BLaER1 treated with 17β-estradiol and CSF1 and Interleukin-3, amounts not matched to agents 10 nM and 100 nM (cell line): ENCODE results near the gene RNF213.
A peak's percentile ranks its signal among the peaks of the same experiment; 100 is the strongest.
"Not testable (repeated sequence)": the region's sequence is repeated elsewhere in the genome, so short reads cannot be mapped to it uniquely, and the experiment has no call there.

Experiments used
- H3K27ac ChIP-seq, 11 experiments: shearing (Covaris generic); formaldehyde crosslinking; 2 replicates each; pipeline ENCODE4 v1.8.1; 2022
- H3K27me3 ChIP-seq, 11 experiments: shearing (Covaris generic); formaldehyde crosslinking; 2 replicates each; pipeline ENCODE4 v1.8.1; 2022
- H3K36me3 ChIP-seq, 11 experiments: shearing (Covaris generic); formaldehyde crosslinking; 2 replicates each; pipeline ENCODE4 v1.8.1; 2022
- H3K4me1 ChIP-seq, 10 experiments: shearing (Covaris generic); formaldehyde crosslinking; 2 replicates each; pipeline ENCODE4 v1.8.1; 2022
- H3K4me2 ChIP-seq, 11 experiments: shearing (Covaris generic); formaldehyde crosslinking; 2 replicates each; pipeline ENCODE4 v1.8.1; 2022
- H3K4me3 ChIP-seq, 10 experiments: shearing (Covaris generic); formaldehyde crosslinking; 2 replicates each; pipeline ENCODE4 v1.8.1; 2022
- H3K9ac ChIP-seq, 11 experiments: shearing (Covaris generic); formaldehyde crosslinking; 2 replicates each; pipeline ENCODE4 v1.8.1; 2022
- H3K9me3 ChIP-seq, 11 experiments: shearing (Covaris generic); formaldehyde crosslinking; replicated peaks in 1 of 11; 2 replicates each; pipeline ENCODE4 v1.8.1; 2022
- H4K20me1 ChIP-seq, 11 experiments: shearing (Covaris generic); formaldehyde crosslinking; 2 replicates each; pipeline ENCODE4 v1.8.1; 2022
- Cebpa-rat ChIP-seq, 11 experiments: shearing (Covaris generic); IDR thresholded peaks; 2 replicates each; pipeline ENCODE4 v1.8.1; 2022

The RNF213 gene

DNA sequence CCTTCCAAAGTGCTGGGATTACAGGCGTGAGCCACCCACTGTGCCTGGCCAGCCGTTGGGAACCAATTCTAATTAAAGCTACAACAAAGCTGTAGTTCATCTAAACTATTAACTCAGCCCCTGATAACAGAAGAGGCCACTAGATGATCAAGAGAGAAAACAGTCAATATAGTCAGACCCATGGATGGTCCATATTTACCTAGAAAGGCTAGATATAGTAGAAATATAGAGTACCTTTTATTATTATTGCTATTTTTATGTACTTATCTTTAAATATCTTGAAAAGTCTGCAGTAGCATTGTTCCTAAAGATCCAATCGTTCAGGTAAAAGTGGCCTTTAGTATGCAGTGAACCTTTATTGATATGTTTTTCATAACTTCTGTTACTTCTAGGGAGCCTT lies 43.2 kb downstream of the RNF213 start:
- TF ChIP-seq Cebpa-rat (IDR thresholded peaks at IDR 0.05) = no peak
- Histone ChIP-seq H3K4me2 (no peak overlapping the region), H3K4me1 (no peaks in the 10 kb centered on the region), H3K36me3 (peaks cover 98 to 100% (median 100%) of the 10 kb centered on the region in 11 experiments), H3K27me3 (no peaks in the 10 kb centered on the region), H3K27ac (no peak overlapping the region), H3K9ac (no peak overlapping the region), H3K9me3 (peaks cover 47 to 58% (median 53%) of the 10 kb centered on the region in 11 experiments), H4K20me1 (peaks cover 0 to 28% (median 0%) of the 10 kb centered on the region in 11 experiments; a peak in 6 of 22 replicates), H3K4me3 (0 out of 20 replicates have a peak overlapping the region, but pooled peaks of 1 of the 10 experiments have one; percentile 19)

DNA sequence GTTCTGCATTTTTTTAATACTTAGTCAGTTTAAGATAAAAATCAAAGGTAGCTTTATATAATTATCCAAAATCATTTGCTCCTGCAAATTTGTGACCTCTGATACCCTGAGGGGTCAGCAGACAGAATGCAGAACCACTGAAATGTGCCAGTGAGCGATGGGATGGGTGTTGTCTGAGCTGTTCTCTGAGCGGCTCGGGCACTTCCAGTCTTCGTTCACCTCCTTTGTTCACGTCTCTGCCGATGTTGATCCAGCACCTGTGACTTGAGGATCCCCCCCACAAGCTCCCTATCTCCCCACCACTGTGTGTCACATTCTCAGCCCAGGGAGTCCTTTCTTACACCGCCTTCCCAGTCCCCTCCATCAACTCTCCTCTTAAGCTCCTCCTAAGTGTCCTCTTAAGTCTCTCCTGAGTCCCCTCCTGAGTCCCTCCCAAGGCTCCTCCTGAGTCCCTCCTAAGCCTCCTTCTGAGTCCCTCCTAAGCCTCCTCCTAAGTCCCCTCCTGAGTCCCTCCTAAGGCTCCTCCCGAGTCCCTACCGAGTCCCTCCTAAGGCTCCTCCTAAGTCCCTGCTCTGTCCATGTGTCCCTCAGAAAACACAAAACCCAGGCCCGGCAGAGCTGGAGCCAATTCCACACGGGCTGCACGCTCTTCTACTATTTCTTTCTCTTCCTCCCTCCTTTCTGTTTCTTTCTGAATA lies 47.5 kb downstream of the RNF213 start:
- no peak overlapping the region for H3K4me3 ChIP-seq
- H3K9ac ChIP-seq = no peak overlapping the region
- H3K36me3 ChIP-seq = peaks cover 96 to 100% (median 100%) of the 10 kb centered on the region in 11 experiments
- H3K4me1 ChIP-seq = no peaks in the 10 kb centered on the region
- no peaks in the 10 kb centered on the region for H3K27me3 ChIP-seq
- TF ChIP-seq Cebpa-rat (IDR thresholded peaks at IDR 0.05) = no peak
- H4K20me1 ChIP-seq = peaks cover 0 to 28% (median 0%) of the 10 kb centered on the region in 11 experiments; a peak in 6 of 22 replicates
- no peak overlapping the region for H3K4me2 ChIP-seq
- H3K27ac ChIP-seq = no peak overlapping the region
- peaks cover 11 to 18% (median 14%) of the 10 kb centered on the region in 11 experiments for H3K9me3 ChIP-seq

DNA sequence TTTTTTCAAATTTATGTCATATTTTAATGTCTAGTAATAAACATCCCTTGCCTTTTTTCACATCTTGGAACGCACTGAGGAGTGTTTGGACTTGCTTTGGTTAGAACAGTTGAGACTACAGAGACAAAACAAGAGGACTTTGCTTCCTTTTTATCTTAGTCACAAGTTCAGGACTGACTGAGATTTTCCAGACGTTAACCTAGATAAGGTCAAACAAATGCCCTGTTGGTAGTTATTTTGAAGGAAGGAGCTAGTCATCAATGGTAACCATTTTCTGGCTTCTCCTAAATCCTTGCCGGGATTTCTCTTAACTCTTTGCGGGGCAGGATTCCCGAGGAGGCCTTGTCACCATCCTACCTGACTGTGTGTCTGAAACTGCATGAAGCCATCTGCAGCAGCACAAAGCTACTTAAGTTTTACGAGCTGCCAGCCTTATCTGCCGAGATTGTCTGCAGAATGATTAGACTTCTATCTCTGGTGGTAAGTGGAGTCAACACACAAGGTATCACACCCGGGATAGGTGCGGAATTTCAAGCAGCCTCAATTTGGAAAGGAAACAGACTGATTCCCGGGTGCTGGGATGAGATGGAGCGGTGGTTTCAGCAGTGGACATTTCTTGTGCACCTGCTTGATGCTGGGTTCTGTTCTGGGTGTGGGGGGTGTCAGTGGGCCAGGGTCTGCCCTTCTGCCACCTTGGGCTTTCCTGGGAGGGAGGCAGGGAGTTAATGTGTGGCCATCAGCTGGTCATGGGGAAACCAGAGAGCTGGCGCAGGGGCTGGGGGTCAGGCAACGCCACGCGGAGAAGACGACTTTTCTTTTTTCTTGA lies 48.3 kb downstream of the RNF213 start:
- Histone ChIP-seq H3K9ac (no peak overlapping the region), H3K4me2 (no peak overlapping the region), H4K20me1 (peaks cover 0 to 34% (median 0%) of the 10 kb centered on the region in 11 experiments; a peak in 6 of 22 replicates), H3K4me3 (no peak overlapping the region), H3K9me3 (peaks cover 4 to 10% (median 6%) of the 10 kb centered on the region in 11 experiments), H3K4me1 (no peaks in the 10 kb centered on the region), H3K27ac (no peak overlapping the region), H3K36me3 (peaks cover 92 to 98% (median 97%) of the 10 kb centered on the region in 11 experiments), H3K27me3 (no peaks in the 10 kb centered on the region)
- no peak for TF ChIP-seq Cebpa-rat (IDR thresholded peaks at IDR 0.05)

DNA sequence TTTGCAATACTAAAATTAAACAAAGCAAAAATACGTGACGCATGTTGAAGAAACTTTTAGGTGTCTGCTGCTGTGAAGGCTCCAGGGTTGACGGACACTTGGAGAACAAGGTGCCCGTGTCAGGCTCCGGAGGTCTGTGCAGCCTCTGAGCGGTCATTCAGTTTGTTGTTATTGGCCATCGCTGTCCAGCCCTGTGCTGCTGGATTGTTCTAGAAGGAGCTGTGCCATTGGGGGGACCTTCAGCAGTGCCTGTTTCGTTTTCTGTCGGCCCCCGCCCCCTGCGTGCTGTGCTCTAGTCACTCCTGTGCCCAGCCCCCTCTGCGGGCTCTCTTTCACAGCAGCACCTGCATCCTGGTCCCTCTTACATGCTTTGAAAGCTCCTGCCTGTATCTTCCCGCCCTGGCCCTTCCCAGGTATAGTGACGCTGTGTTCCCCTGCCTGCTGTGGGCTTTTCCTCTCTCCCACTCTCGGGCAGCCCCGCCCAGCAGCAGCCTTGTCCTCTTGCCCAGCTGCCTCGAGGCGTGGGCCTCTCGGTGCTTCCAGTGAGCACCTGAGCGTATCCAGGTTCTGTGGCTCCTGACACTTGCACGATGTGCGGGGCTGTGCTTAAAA lies 50.7 kb downstream of the RNF213 start:
- no peak for TF ChIP-seq Cebpa-rat (IDR thresholded peaks at IDR 0.05)
- Histone ChIP-seq H3K9ac (no peak overlapping the region), H3K4me2 (no peak overlapping the region), H3K27ac (no peak overlapping the region), H3K36me3 (peaks cover 73 to 83% (median 80%) of the 10 kb centered on the region in 11 experiments), H4K20me1 (peaks cover 0 to 43% (median 9%) of the 10 kb centered on the region in 11 experiments; a peak in 18 of 22 replicates), H3K27me3 (no peaks in the 10 kb centered on the region), H3K4me3 (no peak overlapping the region), H3K4me1 (no peaks in the 10 kb centered on the region), H3K9me3 (no peaks in the 10 kb centered on the region)

DNA sequence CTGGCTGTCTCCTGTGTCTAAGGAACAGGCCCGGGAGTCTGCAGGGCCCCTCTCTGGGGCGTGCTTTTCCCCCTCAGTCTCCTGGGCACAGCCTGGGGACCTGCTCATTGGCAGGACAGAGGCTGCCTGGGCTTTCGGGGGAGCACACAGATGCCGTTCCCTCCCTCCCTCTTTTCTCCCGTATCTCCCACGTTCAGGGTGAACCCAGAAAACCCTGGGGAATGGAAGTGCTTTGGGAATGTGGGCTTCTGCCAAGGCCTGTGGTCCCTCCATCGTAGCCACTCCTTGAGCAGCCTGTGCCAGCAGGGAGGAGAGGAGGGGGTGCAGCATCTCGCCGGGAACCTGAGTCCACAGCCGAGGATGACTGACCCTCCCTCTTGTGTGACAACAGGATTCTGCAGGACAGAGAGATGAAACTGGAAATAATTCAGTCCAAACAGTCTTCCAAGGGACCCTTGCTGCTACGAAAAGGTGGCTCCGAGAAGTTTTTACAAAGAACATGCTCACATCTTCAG lies 52.0 kb downstream of the RNF213 start:
- no peak overlapping the region for H3K4me2 ChIP-seq
- TF ChIP-seq Cebpa-rat (IDR thresholded peaks at IDR 0.05) = no peak
- no peak overlapping the region for H3K27ac ChIP-seq
- H3K9me3 ChIP-seq = no peaks in the 10 kb centered on the region
- H3K9ac ChIP-seq = no peak overlapping the region
- peaks cover 75 to 83% (median 80%) of the 10 kb centered on the region in 11 experiments for H3K36me3 ChIP-seq
- no peaks in the 10 kb centered on the region for H3K27me3 ChIP-seq
- H3K4me3 ChIP-seq = no peak overlapping the region
- H4K20me1 ChIP-seq = peaks cover 0 to 57% (median 21%) of the 10 kb centered on the region in 11 experiments; a peak in 18 of 22 replicates
- H3K4me1 ChIP-seq = no peaks in the 10 kb centered on the region

DNA sequence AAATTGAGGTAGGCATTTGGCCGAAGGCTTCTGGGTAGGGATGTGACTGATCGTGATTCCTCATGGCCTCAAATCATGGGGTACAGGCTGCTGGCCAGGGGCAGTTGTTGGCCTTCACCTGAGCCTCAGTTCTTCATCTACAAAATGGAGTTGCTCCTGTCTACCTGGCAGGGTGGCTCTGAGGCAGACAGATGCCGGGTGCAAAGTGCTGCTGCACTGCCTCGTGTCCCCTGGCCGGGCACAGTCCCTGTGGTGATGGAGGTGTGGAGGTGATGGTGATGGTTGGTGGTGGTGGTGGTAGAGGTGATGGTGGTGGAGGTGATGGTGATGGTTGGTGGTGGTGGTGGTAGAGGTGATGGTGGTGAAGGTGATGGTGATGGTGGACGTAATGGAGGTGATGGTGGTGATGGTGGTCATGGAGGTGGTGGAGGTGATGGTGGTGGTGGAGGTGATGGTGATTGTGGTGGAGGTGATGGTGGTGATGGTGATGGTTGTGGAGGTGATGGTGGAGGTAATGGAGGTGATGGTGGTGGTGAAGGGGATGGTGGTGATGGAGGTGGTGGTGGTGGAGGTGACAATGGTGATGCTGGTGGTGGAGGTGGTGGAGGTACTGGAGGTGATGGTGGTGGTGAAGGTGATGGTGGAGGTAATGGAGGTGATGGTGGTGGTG lies 52.6 kb downstream of the RNF213 start:
- Histone ChIP-seq H3K27me3 (no peaks in the 10 kb centered on the region), H3K4me1 (no peaks in the 10 kb centered on the region), H4K20me1 (peaks cover 0 to 54% (median 21%) of the 10 kb centered on the region in 11 experiments; a peak in 18 of 22 replicates), H3K36me3 (peaks cover 75 to 83% (median 80%) of the 10 kb centered on the region in 11 experiments), H3K9ac (no peak overlapping the region), H3K9me3 (no peaks in the 10 kb centered on the region), H3K27ac (no peak overlapping the region), H3K4me2 (no peak overlapping the region), H3K4me3 (no peak overlapping the region)
- no peak for TF ChIP-seq Cebpa-rat (IDR thresholded peaks at IDR 0.05)

DNA sequence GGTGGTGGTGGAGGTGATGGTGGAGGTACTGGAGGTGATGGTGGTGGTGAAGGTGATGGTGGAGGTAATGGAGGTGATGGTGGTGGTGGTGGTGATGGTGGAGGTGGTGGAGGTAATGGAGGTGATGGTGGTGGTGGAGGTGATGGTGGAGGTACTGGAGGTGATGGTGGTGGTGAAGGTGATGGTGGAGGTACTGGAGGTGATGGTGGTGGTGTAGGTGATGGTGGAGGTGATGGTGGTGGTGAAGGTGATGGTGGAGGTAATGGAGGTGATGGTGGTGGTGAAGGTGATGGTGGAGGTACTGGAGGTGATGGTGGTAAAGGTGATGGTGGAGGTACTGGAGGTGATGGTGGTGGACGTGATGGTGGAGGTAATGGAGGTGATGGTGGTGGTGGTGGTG lies 53.3 kb downstream of the RNF213 start:
- H3K9ac ChIP-seq, H3K4me3 ChIP-seq, H3K9me3 ChIP-seq, H3K4me1 ChIP-seq, H3K27ac ChIP-seq, H3K4me2 ChIP-seq, H3K27me3 ChIP-seq: not testable (repeated sequence)
- Histone ChIP-seq H4K20me1 (peaks cover 0 to 51% (median 21%) of the 10 kb centered on the region in 11 experiments; a peak in 18 of 22 replicates), H3K36me3 (peaks cover 74 to 83% (median 79%) of the 10 kb centered on the region in 11 experiments)

DNA sequence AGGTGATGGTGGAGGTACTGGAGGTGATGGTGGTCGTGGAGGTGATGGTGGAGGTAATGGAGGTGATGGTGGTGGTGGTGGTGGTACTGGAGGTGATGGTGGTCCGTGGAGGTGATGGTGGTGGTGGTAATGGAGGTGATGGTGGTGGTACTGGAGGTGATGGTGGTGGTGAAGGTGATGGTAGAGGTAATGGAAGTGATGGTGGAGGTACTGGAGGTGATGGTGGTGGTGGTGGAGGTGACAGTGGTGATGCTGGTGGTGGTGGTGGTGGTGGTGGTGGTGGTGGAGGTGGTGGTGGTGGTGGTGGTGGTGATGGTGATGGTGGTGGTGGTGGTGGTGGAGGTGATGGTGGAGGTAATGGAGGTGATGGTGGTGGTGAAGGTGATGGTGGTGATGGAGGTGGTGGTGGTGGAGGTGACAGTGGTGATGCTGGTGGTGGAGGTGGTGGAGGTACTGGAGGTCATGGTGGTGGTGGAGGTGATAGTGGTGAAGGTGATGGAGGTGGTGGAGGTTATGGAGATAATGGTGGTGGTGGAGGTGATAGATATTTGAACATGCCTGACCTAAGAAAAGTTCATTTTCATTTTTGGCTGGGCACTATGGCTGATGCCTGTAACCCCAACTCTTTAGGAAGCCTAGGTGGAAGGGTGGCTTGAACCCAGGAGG lies 55.0 kb downstream of the RNF213 start:
- Histone ChIP-seq H3K36me3 (peaks cover 74 to 83% (median 79%) of the 10 kb centered on the region in 11 experiments), H3K27ac (no peak overlapping the region), H3K9me3 (peaks cover 0 to 2% (median 0%) of the 10 kb centered on the region in 11 experiments; a peak in 2 of 22 replicates), H3K9ac (no peak overlapping the region), H4K20me1 (peaks cover 0 to 54% (median 21%) of the 10 kb centered on the region in 11 experiments; a peak in 18 of 22 replicates), H3K4me1 (no peaks in the 10 kb centered on the region), H3K4me2 (no peak overlapping the region), H3K27me3 (no peaks in the 10 kb centered on the region), H3K4me3 (no peak overlapping the region)
- no peak for TF ChIP-seq Cebpa-rat (IDR thresholded peaks at IDR 0.05)
